HEK293T (cell line): Measurements from ENCODE around the gene KRTAP21-1.

Experiments
- CTBP1 ChIP-seq: fragments of 450-650 bp; IDR thresholded peaks from 2 replicates; pipeline ENCODE4 v1.6.1; 2016; ENCODE audit warnings: borderline replicate concordance
- FOXA1 ChIP-seq: fragments of 450-650 bp; IDR thresholded peaks from 2 replicates; pipeline ENCODE4 v1.6.1; 2016; ENCODE audit warnings: mild to moderate bottlenecking
- FOXK2 ChIP-seq: fragments of 450-650 bp; IDR thresholded peaks from 2 replicates; pipeline ENCODE4 v1.6.1; 2016; ENCODE audit warnings: mild to moderate bottlenecking
- FOXM1 ChIP-seq: fragments of 450-650 bp; IDR thresholded peaks from 2 replicates; pipeline ENCODE4 v1.6.1; 2017; ENCODE audit warnings: mild to moderate bottlenecking, borderline replicate concordance
- NFRKB ChIP-seq: fragments of 450-650 bp; IDR thresholded peaks from 2 replicates; pipeline ENCODE4 v1.6.1; 2016; ENCODE audit warnings: mild to moderate bottlenecking, moderate library complexity
- SUZ12 ChIP-seq: fragments of 450-650 bp; IDR thresholded peaks from 2 replicates; pipeline ENCODE4 v1.6.1; 2016; ENCODE audit warnings: mild to moderate bottlenecking
- TARDBP ChIP-seq: fragments of 450-650 bp; IDR thresholded peaks from 2 replicates; pipeline ENCODE4 v1.6.1; 2016
- ZNF384 ChIP-seq: fragments of 450-650 bp; IDR thresholded peaks from 2 replicates; pipeline ENCODE4 v1.6.1; 2016

DNA sequence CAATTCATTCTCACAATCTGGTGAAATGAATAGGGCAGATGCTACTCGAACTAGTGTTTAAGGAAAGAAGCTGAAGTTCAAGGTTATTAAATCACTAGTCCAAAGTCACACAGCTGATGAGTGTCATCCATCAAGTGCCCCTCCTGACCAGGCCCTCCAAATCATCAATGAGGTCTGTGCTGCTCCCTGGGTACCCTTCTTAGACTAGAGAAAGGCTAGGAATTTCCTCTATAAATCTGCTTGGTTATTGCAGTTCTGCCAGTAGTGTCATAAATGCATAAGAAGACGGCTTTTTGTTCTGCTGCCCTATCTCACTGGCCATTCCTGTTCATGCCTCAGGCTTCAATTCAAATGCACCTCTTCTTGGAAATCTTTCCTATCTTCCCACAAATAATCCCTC, 5.5 kb upstream of the KRTAP21-1 start:
- no peak for TF ChIP-seq FOXA1
- TF ChIP-seq ZNF384: no peak
- no peak for TF ChIP-seq FOXK2
- TF ChIP-seq SUZ12: no peak
- no peak for TF ChIP-seq CTBP1
- TF ChIP-seq NFRKB: no peak
- TF ChIP-seq TARDBP: no peak
- TF ChIP-seq FOXM1: no peak
